ENCODE data around the gene DUOXA1.

DUOXA1 gene

GRCh38 chr15:45129651-45130129 lies at the start of gene DUOXA1, which contains the start of gene DUOX1:
Gene DUOXA1, minus strand, starts transcription at chr15:45129879. Its CDS starts 6,865 bp downstream, at chr15:45123014.
Gene DUOX1, plus strand, starts transcription at chr15:45129994. Its CDS starts 1,973 bp downstream, at chr15:45131967.
- DNase-seq (ENCODE audit: low read depth) = no peak
- H3K4me3 ChIP-seq (ENCODE audit: control insufficient read depth, low read depth, low read length) = peak within 1 kb of the TSS; percentile 5
- no peak for TF ChIP-seq CTCF (IDR thresholded peaks at IDR 0.05; ENCODE audit: control insufficient read depth, insufficient read depth, low read depth, low read length, missing control alignments)

GRCh38 chr15:45177285-45177684 lies 47.6 kb upstream of the DUOXA1 start:
- DNase-seq (ENCODE audit: low read depth) = no peak
- no peak overlapping the region for H3K4me3 ChIP-seq (ENCODE audit: control insufficient read depth, low read depth, low read length)
- TF ChIP-seq CTCF (IDR thresholded peaks at IDR 0.05; ENCODE audit: control insufficient read depth, insufficient read depth, low read depth, low read length, missing control alignments) = no peak

- TF ChIP-seq CTCF (IDR thresholded peaks at IDR 0.05; ENCODE audit: control insufficient read depth, insufficient read depth, low read depth, low read length, missing control alignments) = no peak
- DNase-seq (ENCODE audit: low read depth) = no peak
- H3K4me3 ChIP-seq (ENCODE audit: control insufficient read depth, low read depth, low read length) = no peak overlapping the region
Observed at GRCh38 chr15:45174577-45174976, 44.9 kb upstream of the DUOXA1 start.

GRCh38 chr15:45174069-45174468 lies 44.4 kb upstream of the DUOXA1 start:
- DNase-seq (ENCODE audit: low read depth) = no peak
- H3K4me3 ChIP-seq (ENCODE audit: control insufficient read depth, low read depth, low read length) = no peak overlapping the region
- no peak for TF ChIP-seq CTCF (IDR thresholded peaks at IDR 0.05; ENCODE audit: control insufficient read depth, insufficient read depth, low read depth, low read length, missing control alignments)

GRCh38 chr15:45171912-45172311 lies 42.2 kb upstream of the DUOXA1 start:
- no peak for DNase-seq (ENCODE audit: low read depth)
- no peak for TF ChIP-seq CTCF (IDR thresholded peaks at IDR 0.05; ENCODE audit: control insufficient read depth, insufficient read depth, low read depth, low read length, missing control alignments)

GRCh38 chr15:45169608-45170480 lies 40.2 kb upstream of the DUOXA1 start:
- no peak overlapping the region for H3K4me3 ChIP-seq (ENCODE audit: control insufficient read depth, low read depth, low read length)
- no peak for DNase-seq (ENCODE audit: low read depth)
- TF ChIP-seq CTCF (IDR thresholded peaks at IDR 0.05; ENCODE audit: control insufficient read depth, insufficient read depth, low read depth, low read length, missing control alignments) = no peak

More at GRCh38 chr15:45171912-45172311, 42.2 kb upstream of the DUOXA1 start:
- H3K4me3 ChIP-seq (ENCODE audit: control insufficient read depth, low read depth, low read length) = no peak overlapping the region
